Caco-2 (cell line): Measurements from ENCODE around the gene DAW1. TPM values are rescaled to one million over a fixed set of nuclear protein-coding genes. Genes with fewer than 3 reads are reported as not detected.

Experiments used
- BruUV-seq: library from RNA; stranded (reverse); fragments of 400-500 nt; replicated peaks from 2 replicates; lab custom pipeline; 2021; lab: Mats Ljungman, UMichigan
- CTCF ChIA-PET: fragments of 300-600 bp; sonication (Branson Sonifier 250); formaldehyde crosslinking; loops from one replicate; lab custom pipeline; 2022; ENCODE audit warnings: antibody characterized with exemption; lab: Charles Lee
- POLR2A ChIA-PET: fragments of 300-600 bp; sonication (Branson Sonifier 250); formaldehyde crosslinking; loops from one replicate; lab custom pipeline; 2022; ENCODE audit warnings: antibody characterized with exemption; lab: Charles Lee
- DNase-seq, 2 experiments: peaks; one replicate each; pipeline versions ENCODE4 v3.0.0 to v3.0.0-alpha.2; 2020 to 2022
- H3K27me3 ChIP-seq: replicated peaks from 2 replicates; pipeline ENCODE4 v1.6.0; 2011; ENCODE audit warnings: low read length; ENCODE audit not compliant: control insufficient read depth, insufficient read depth
- H3K36me3 ChIP-seq: 2 replicates; pipeline ENCODE4 v1.5.1; 2011; ENCODE audit warnings: low read length; ENCODE audit not compliant: control insufficient read depth, insufficient read depth
- H3K4me1 ChIP-seq: fragments of 250-450 bp; sonication (Bioruptor Pico); 2 replicates; pipeline ENCODE4 v1.5.1; 2020; ENCODE audit warnings: mild to moderate bottlenecking
- H3K4me3 ChIP-seq: 2 replicates; pipeline ENCODE4 v1.5.1; 2011; ENCODE audit warnings: low read depth, mild to moderate bottlenecking, control low read depth, low read length
- H3K9me3 ChIP-seq: fragments of 250-450 bp; sonication (Bioruptor Pico); 2 replicates; pipeline ENCODE4 v1.5.1; 2020; ENCODE audit warnings: mild to moderate bottlenecking, moderate library complexity
- H3K27ac Mint-ChIP-seq: one replicate; pipeline ENCODE4 v1.8.0; 2022; ENCODE audit warnings: mixed read lengths; ENCODE audit not compliant: unreplicated experiment
- H3K27me3 Mint-ChIP-seq: one replicate; pipeline ENCODE4 v1.8.0; 2022; ENCODE audit warnings: mixed read lengths; ENCODE audit not compliant: insufficient read depth, unreplicated experiment
- H3K36me3 Mint-ChIP-seq: one replicate; pipeline ENCODE4 v1.8.0; 2022; ENCODE audit warnings: mild to moderate bottlenecking, mixed read lengths; ENCODE audit not compliant: insufficient read depth, unreplicated experiment
- H3K4me1 Mint-ChIP-seq: one replicate; pipeline ENCODE4 v1.8.0; 2022; ENCODE audit warnings: low read depth, mixed read lengths; ENCODE audit not compliant: unreplicated experiment
- H3K4me3 Mint-ChIP-seq: one replicate; pipeline ENCODE4 v1.8.0; 2022; ENCODE audit warnings: mild to moderate bottlenecking, moderate library complexity, mixed read lengths; ENCODE audit not compliant: unreplicated experiment
- H3K9me3 Mint-ChIP-seq: one replicate; pipeline ENCODE4 v1.8.0; 2022; ENCODE audit warnings: mixed read lengths; ENCODE audit not compliant: unreplicated experiment
- CTCF ChIP-seq, 2 experiments: fragments of 200-600 bp in 1 of 2; IDR thresholded peaks; 1 replicate in 1 of 2; 2 replicates in 1 of 2; pipeline versions ENCODE4 v1.5.1 to v1.8.0; 2011 to 2022; ENCODE audit warnings: antibody characterized with exemption in 1 of 2, control low read depth in 1 of 2, inconsistent platforms in 1 of 2, low read depth in 1 of 2, low read length in 1 of 2, mild to moderate bottlenecking in 1 of 2, moderate library complexity in 1 of 2; ENCODE audit not compliant: insufficient read depth in 1 of 2, severe bottlenecking in 1 of 2, unreplicated experiment in 1 of 2
- intact Hi-C: fragments of 100-400 bp; cut with micrococcal nuclease; formaldehyde crosslinking; loops from one replicate; pipeline ENCODE4 v1.10.0; 2022; ENCODE audit not compliant: unreplicated experiment
- total RNA-seq: library from RNA; stranded (reverse); gene quantifications from 2 replicates; pipeline ENCODE4 v1.2.3, GENCODE V29; 2022

The DAW1 gene
- total RNA-seq, 1 experiment from 2014 or later, result 6.6 TPM

- H3K4me3 Mint-ChIP-seq, result no peak overlapping the region
- Histone ChIP-seq H3K27me3 (no peaks in the 10 kb centered on the region), H3K4me1 (no peaks in the 10 kb centered on the region), H3K4me3 (no peak overlapping the region), H3K9me3 (no peaks in the 10 kb centered on the region), H3K36me3 (no peaks in the 10 kb centered on the region)
- no TSS peak for BruUV-seq
- CTCF ChIA-PET, result no interaction called here
- H3K4me1 Mint-ChIP-seq, result no peaks in the 10 kb centered on the region
- DNase-seq, result peak in 1 of 2 experiments; percentile 27
- peak; percentile 52 to 54 for TF ChIP-seq CTCF (IDR thresholded peaks at IDR 0.05; ENCODE audit: insufficient read depth in 1 of 2, low read depth in 1 of 2, low read length in 1 of 2, severe bottlenecking in 1 of 2, unreplicated experiment in 1 of 2)
- POLR2A ChIA-PET, result no interaction called here
- no peaks in the 10 kb centered on the region for H3K36me3 Mint-ChIP-seq
- no peaks in the 10 kb centered on the region for H3K9me3 Mint-ChIP-seq
- no peaks in the 10 kb centered on the region for H3K27me3 Mint-ChIP-seq
- no peak overlapping the region for H3K27ac Mint-ChIP-seq
- intact Hi-C loops, result loop anchor here (5.0 to 10.0 kb wide), 2 partner anchors 235 to 718 kb away; no protein-coding TSS in a partner anchor
Measured at GRCh38 chr2:227939271-227940027, 68.0 kb downstream of the DAW1 start.

GRCh38 chr2:227942021-227942420 lies 70.6 kb downstream of the DAW1 start:
- Mint-ChIP-seq H3K9me3 (no peaks in the 10 kb centered on the region), H3K36me3 (no peaks in the 10 kb centered on the region), H3K4me1 (no peaks in the 10 kb centered on the region), H3K27ac (no peak overlapping the region), H3K4me3 (no peak overlapping the region), H3K27me3 (no peaks in the 10 kb centered on the region)
- POLR2A ChIA-PET, result no interaction called here
- Histone ChIP-seq H3K4me3 (no peak overlapping the region), H3K36me3 (no peaks in the 10 kb centered on the region), H3K27me3 (no peaks in the 10 kb centered on the region), H3K4me1 (no peaks in the 10 kb centered on the region), H3K9me3 (no peaks in the 10 kb centered on the region)
- CTCF ChIA-PET, result no interaction called here
- no TSS peak for BruUV-seq
- intact Hi-C loops, result no loop called here
- DNase-seq, result no peak
- TF ChIP-seq CTCF (IDR thresholded peaks at IDR 0.05; ENCODE audit: insufficient read depth in 1 of 2, low read depth in 1 of 2, low read length in 1 of 2, severe bottlenecking in 1 of 2, unreplicated experiment in 1 of 2), result no peak

GRCh38 chr2:227942965-227943364 lies 71.5 kb downstream of the DAW1 start:
- Mint-ChIP-seq H3K36me3 (no peaks in the 10 kb centered on the region), H3K4me3 (no peak overlapping the region), H3K27me3 (no peaks in the 10 kb centered on the region), H3K27ac (no peak overlapping the region), H3K9me3 (no peaks in the 10 kb centered on the region), H3K4me1 (no peaks in the 10 kb centered on the region)
- H3K4me3 ChIP-seq, result no peak overlapping the region
- no peaks in the 10 kb centered on the region for H3K27me3 ChIP-seq
- TF ChIP-seq CTCF (IDR thresholded peaks at IDR 0.05; ENCODE audit: insufficient read depth in 1 of 2, low read depth in 1 of 2, low read length in 1 of 2, severe bottlenecking in 1 of 2, unreplicated experiment in 1 of 2), result no peak
- H3K4me1 ChIP-seq, result no peaks in the 10 kb centered on the region
- BruUV-seq, result no TSS peak
- H3K9me3 ChIP-seq, result no peaks in the 10 kb centered on the region
- DNase-seq, result no peak
- POLR2A ChIA-PET, result no interaction called here
- CTCF ChIA-PET, result no interaction called here
- intact Hi-C loops, result no loop called here
- H3K36me3 ChIP-seq, result no peaks in the 10 kb centered on the region
